HL-60/S4 treated with phorbol 12-myristate 13-acetate at 8.2 ng/mL for 4 days and 3 days (cell line): ENCODE data around the gene LRIT3.
"Not testable (repeated sequence)": the region's sequence is repeated elsewhere in the genome, so short reads cannot be mapped to it uniquely, and the experiment has no call there.

Experiments used
- in situ Hi-C: fragments of 300-500 bp; cut with MboI; formaldehyde crosslinking; loops from 2 replicates; pipeline ENCODE4 v1.15.0; 2022; ENCODE audit warnings: low sequenced_read_pairs

The LRIT3 gene

GRCh38 chr4:109846395-109847098 lies 1.4 kb upstream of the LRIT3 start:
- in situ Hi-C loops = no loop called here

GRCh38 chr4:109848501-109848900 lies 594 bp downstream of the LRIT3 start:
- in situ Hi-C loops = no loop called here

GRCh38 chr4:109850601-109851000 lies 2.7 kb downstream of the LRIT3 start:
- in situ Hi-C loops = no loop called here

- in situ Hi-C loops = not testable (repeated sequence)
Measured at GRCh38 chr4:109859426-109860300, 11.8 kb downstream of the LRIT3 start.

- in situ Hi-C loops = no loop called here
Measured at GRCh38 chr4:109861271-109861670, 13.4 kb downstream of the LRIT3 start.

- in situ Hi-C loops = no loop called here
Measured at GRCh38 chr4:109861916-109862511, 14.1 kb downstream of the LRIT3 start.

- in situ Hi-C loops = no loop called here
Measured at GRCh38 chr4:109864134-109864533, 16.2 kb downstream of the LRIT3 start.

GRCh38 chr4:109870061-109870460 lies 22.2 kb downstream of the LRIT3 start:
- in situ Hi-C loops = no loop called here

GRCh38 chr4:109872065-109872464 lies 24.2 kb downstream of the LRIT3 start:
- in situ Hi-C loops = no loop called here

GRCh38 chr4:109872950-109873656 lies 25.2 kb downstream of the LRIT3 start:
- in situ Hi-C loops = no loop called here

GRCh38 chr4:109873791-109874514 lies 26.0 kb downstream of the LRIT3 start:
- in situ Hi-C loops = no loop called here

- in situ Hi-C loops = no loop called here
Measured at GRCh38 chr4:109875106-109875505, 27.2 kb downstream of the LRIT3 start.

GRCh38 chr4:109875553-109875952 lies 27.6 kb downstream of the LRIT3 start:
- in situ Hi-C loops = not testable (repeated sequence)

- in situ Hi-C loops = no loop called here
Measured at GRCh38 chr4:109876634-109877265, 28.8 kb downstream of the LRIT3 start.

GRCh38 chr4:109877400-109877799 lies 29.5 kb downstream of the LRIT3 start:
- in situ Hi-C loops = no loop called here

GRCh38 chr4:109878355-109878754 lies 30.4 kb downstream of the LRIT3 start:
- in situ Hi-C loops = no loop called here

GRCh38 chr4:109879081-109879480 lies 31.2 kb downstream of the LRIT3 start:
- in situ Hi-C loops = no loop called here

GRCh38 chr4:109879636-109880314 lies 31.9 kb downstream of the LRIT3 start:
- in situ Hi-C loops = no loop called here

GRCh38 chr4:109886303-109886702 lies 38.4 kb downstream of the LRIT3 start:
- in situ Hi-C loops = no loop called here
